ENCODE data around the gene DCLK1. TPM values are rescaled to one million over a fixed set of nuclear protein-coding genes. Genes with fewer than 3 reads are reported as not detected.
"Not testable (repeated sequence)": the region's sequence is repeated elsewhere in the genome, so short reads cannot be mapped to it uniquely, and the experiment has no call there.

The DCLK1 gene
- total RNA-seq, 1 donor from 2014 or later = 19.3 TPM

DNA sequence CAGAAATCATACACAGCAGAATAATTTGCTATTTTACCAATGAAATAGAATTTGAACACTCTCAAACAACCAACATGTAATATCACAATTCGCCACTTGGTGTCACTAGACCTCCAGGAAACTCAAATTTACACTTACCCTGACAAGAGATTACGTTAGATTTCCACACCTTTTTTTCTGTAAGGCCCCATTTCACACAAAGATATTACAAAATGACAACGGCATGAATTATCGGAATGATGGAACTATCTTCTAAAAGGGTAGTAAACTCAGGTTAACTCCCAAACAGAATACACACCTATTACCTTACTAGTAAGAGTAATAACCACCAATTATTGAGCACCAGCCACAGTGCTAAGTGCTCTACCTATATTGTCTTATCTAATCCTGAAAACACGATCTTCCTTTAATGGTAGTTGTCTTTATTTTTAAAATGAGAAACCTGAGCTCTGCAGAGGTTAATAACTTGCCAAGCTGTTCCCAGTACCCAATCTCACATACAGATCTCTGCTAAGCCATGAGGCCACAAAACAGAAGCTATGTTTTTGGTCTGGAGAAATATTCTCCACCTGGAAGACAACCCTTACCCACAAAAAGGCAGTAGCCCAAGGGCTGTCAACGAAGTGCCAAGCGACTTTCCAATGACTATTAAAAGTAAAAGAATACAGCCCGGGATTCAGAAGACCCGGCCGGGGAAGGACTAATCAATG lies 152.4 kb downstream of the DCLK1 start:
- ATAC-seq (peak; percentile 40), DNase-seq (ENCODE audit: missing footprints) (no peak)
- intact Hi-C loops (cut with DNase I) = loop anchor here (1.0 kb wide), 1 partner anchor 297 kb away; no protein-coding TSS in a partner anchor

DNA sequence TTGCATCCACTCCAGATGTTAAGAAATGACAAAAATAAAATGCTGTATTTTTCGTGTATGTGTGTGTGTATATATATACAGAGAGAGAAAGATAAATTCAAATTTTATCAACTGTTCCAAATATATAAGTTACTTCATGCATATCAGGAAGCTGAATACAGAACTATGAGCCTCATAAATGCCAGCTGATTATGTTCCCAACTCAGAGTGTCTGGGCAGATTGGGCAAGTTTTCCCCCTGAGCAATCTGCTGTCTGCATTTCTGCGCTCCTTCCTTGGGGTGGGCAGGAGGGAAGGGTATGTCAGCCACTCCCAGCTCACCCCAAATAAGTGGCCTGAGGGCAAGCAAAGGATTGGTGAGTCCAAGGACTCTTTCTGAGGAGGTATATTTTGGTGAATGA lies 154.1 kb downstream of the DCLK1 start:
- ATAC-seq = no peak
- intact Hi-C loops (cut with DNase I) = no loop called here

DNA sequence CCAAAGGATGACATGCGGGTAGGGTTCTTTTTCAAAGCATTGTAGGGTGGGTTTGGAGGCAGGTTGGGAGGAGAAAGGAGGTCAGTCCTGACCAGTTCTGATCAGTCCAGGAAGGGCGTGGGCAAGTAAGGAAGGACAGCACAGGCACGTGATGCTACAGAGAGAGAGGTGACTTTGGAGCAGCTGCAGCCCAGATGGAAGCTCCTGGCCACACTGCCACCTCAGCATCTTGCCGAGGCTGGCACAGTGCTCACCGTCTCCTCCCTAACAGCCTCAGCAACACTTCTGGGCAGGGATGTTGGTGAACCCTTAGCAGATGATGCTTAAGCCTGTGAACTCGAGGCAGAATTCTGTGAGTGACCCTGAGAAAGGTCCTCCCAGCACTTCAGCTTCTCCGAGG lies 155.1 kb downstream of the DCLK1 start:
- intact Hi-C loops (cut with DNase I) = no loop called here
- no peak for ATAC-seq
- no peak for DNase-seq (ENCODE audit: missing footprints)

More for the DNA sequence above, 154.1 kb downstream of the DCLK1 start:
- DNase-seq (ENCODE audit: missing footprints) = no peak

DNA sequence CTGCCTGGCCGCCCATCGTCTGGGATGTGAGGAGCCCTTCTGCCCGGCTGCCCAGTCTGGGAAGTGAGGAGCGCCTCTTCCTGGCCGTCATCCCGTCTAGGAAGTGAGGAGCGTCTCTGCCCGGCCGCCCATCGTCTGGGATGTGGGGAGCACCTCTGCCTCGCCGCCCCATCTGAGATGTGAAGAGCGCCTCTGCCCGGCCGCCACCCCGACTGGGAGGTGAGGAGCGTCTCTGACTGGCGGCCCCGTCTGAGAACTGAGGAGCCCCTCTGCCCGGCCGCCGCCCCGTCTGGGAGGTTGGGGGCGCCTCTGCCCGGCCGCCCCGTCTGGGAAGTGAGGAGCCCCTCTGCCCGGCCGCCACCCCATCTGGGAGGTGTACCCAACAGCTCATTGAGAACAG lies 164.2 kb downstream of the DCLK1 start:
- intact Hi-C loops (cut with DNase I); DNase-seq (ENCODE audit: missing footprints); ATAC-seq: not testable (repeated sequence)

DNA sequence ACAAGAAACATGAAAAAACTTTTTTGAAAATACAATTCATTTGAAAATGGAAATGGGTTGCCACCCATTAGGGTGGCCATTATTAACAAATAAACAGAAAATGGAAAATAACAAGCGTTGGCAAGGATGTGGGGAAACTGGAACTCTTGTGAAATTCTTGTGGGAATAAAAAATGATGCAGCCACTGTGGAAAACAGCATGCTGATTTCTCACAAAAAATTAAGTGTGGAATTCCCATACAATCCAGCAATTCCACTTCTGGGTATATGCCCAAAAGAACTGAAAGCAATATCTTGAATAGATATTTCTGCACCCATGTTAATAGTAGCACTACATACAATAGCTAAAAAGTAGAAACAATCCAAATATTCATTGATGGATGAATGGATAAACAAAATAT lies 165.2 kb downstream of the DCLK1 start:
- intact Hi-C loops (cut with DNase I) = no loop called here
- ATAC-seq (peak; percentile 53), DNase-seq (ENCODE audit: missing footprints) (no peak)

DNA sequence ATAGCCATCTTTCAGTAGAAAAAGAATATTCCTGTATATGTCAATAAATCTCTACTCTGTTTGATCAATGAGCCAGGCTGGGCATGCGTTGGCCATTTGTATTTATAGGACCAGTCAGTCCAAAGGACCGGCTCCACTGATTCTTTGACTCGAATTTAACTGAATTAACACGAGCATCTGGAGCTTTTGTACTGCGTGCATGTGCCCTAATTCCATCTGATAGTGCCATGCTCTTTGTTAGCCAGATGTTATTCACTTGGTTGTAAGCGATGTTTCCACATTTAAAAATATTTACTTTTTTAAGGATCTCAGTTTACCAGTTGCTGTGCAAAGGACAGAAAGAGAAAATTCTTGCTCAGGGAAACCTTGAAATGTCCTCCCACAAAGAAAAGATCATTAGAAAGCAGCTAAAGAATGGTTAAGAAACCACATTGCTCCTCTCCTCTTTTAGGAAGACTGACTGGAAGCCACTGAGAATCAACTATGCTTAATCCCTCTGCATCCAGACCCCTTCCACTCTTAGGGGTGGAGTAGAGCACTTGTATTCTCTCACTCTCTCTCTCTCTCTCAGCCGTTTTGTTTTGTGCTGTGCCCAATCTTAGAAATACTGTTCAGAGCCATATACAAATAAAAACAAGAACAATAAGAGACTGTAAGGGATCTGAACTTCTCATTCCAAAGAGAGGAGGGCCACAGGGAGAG lies 165.8 kb downstream of the DCLK1 start:
- no peak for DNase-seq (ENCODE audit: missing footprints)
- ATAC-seq = peak; percentile 30
- intact Hi-C loops (cut with DNase I) = no loop called here

DNA sequence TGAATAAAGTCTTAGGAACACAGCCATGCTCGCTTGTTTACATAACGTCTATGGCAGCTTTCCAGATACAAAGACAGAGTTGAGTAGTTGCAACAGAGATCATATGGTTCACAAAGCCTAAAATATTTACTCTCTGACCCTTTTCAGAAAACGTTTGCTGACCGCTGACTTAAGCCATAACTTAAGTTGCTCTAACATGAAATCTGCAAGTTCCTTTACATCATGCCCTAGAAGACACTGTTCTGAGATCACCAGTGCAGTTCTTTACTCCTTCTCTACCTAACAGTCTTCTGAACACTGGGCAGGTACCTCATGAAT lies 166.4 kb downstream of the DCLK1 start:
- ATAC-seq = no peak
- no peak for DNase-seq (ENCODE audit: missing footprints)
- intact Hi-C loops (cut with DNase I) = no loop called here

DNA sequence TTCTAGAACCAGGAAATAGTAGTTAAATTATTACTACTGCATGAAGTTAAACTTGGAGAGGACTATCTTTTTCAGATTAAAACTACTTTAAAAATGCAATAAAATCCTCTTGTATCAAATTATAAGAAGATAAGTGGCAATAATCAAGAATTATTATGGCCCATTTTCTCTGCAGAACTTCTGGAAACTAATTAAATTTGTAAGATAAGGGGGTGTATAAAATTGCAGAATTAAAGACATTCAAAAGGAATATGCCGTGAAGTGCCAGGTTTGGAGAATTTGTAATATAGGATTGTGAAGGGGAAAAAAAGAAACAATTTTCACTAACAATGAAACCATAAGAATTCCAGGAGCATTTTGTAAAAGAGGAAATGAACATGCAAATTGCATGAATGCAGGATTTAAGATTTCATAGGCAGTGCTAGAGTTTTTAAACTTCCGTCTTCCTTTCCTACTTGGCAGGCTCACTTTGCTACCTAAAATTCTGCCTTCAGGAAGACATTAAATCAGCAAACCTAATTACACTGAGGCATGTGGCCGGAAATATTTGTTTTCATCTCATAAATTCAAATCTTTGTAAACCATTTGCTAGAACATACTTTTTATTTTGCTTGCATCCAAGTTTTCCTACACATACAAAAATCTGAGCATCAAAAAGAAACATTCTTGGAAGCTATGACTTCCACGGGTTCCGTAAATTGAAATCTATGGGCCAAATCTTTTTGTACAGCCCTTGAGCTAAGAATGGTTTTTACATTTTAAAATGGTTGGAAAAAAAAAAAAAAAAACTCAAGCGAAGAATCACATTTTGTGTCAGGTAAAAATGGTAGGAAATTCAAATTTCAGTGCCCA lies 166.9 kb downstream of the DCLK1 start:
- DNase-seq (ENCODE audit: missing footprints) (no peak), ATAC-seq (no peak)
- intact Hi-C loops (cut with DNase I) = no loop called here

DNA sequence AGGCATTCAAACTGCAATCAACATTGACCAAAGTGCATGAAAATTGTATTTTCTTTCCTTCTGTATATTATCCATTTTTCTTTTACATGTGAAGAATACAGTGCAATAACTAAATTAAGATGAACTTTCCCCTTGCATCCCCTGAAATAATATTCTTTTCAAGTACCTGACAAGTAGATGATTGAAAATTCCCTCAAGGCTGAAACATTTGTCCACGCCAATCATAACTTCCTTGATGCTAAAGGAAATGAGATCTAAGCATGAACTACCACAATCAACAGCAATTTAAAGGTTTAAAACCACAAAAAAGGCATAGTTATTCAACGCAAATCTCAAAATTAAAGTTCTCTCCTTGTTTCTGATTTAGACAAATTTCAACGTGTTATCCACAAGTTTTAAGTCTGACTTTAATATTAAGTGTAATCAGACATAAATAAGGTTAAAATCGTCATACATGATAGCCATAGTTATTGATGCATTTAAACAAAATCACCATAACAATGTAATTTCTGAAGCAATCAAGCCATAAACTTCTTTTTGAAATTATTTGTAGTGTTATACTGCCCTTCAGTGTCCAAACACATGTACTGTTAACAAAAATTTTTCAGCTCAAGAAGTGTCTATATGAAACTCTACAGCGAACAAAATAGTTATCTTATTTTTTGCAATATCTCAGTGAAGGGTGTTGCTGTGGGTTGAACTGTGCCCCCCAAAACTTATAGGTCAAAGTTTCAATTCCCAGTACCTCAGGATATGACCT lies 169.5 kb downstream of the DCLK1 start:
- ATAC-seq (no peak), DNase-seq (ENCODE audit: missing footprints) (no peak)
- intact Hi-C loops (cut with DNase I) = no loop called here

DNA sequence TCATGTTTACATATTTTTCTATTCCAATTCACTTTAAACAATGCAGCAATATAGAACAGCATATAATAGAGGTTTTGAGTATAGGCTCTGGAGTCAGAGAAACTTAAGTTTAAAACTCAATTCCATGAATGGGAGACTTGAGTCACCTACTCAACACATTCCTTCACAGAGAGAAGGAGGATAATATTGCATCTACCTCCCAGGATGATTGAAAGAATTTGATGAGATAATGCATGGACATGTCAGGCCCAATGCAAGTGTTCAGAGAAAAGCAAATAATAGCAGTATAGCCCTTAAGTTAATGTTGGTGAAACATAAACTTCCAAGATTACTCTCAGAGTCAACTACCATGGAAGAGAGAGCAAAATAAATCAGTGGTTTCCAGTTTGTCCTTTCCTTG lies 170.2 kb downstream of the DCLK1 start:
- intact Hi-C loops (cut with DNase I) = no loop called here
- DNase-seq (ENCODE audit: missing footprints) (no peak), ATAC-seq (no peak)

DNA sequence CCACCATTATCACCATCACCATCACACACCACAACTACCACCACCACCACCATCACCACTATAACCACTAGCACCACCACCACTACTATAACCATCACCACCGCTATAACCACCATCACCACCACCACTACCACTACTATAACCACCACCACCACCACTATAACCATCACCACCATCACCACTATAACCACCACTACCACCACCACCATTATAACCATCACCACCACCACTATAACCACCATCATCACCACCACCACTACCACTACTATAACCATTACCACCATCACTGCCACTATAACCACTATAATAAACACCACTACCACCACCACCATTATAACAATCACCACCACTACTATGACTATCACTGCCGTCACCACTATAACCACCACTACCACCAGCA lies 173.2 kb downstream of the DCLK1 start:
- intact Hi-C loops (cut with DNase I) = loop anchor here (2.0 to 10.0 kb wide), 3 partner anchors 143 to 326 kb away; no protein-coding TSS in a partner anchor
- ATAC-seq (no peak), DNase-seq (ENCODE audit: missing footprints) (no peak)

DNA sequence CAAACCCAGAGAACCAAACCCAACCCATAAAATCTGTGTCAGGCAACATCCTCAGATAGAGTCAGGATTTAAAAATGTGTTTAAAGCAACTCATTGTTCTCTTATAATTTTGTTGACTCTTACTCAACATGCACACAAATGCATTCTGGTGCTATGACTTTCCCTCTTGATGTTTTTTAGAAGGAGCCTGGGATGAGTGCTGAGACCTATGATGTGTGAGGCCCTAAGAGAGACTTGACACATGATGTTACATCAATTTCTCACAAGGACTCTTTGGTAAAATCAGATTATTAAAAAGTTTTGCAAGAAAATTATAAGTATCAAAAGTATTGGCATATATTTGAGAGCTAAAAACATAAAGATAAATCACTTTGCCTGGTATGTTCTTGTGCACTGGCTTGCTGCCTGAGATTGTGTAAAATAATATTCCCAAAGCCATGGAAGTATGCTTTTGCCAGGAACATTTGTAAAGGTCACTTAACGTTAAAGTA lies 173.9 kb downstream of the DCLK1 start:
- DNase-seq (ENCODE audit: missing footprints) = no peak
- intact Hi-C loops (cut with DNase I) = loop anchor here (2.0 to 10.0 kb wide), 3 partner anchors 142 to 325 kb away; no protein-coding TSS in a partner anchor
- peak; percentile 30 for ATAC-seq

DNA sequence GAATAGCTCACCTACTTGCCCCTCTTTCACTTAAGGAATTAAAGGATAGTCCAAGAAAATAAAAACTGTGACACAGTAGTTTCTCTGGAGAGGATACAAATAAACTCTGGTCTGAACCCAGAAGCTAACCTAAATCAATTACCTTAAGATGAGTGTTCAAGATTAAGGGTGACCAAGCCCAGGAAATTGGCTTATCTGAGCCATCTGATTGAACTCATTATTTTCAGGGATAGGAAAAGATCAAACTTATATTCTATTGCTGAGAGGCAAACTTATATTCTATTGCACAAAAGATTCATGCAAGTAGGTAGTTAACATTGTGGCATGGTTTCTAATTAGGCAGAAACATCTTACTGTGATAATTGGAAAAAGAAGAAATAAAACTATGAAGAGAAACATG lies 175.1 kb downstream of the DCLK1 start:
- no peak for ATAC-seq
- intact Hi-C loops (cut with DNase I) = loop anchor here (2.0 to 10.0 kb wide), 3 partner anchors 141 to 324 kb away; no protein-coding TSS in a partner anchor
- DNase-seq (ENCODE audit: missing footprints) = no peak

DNA sequence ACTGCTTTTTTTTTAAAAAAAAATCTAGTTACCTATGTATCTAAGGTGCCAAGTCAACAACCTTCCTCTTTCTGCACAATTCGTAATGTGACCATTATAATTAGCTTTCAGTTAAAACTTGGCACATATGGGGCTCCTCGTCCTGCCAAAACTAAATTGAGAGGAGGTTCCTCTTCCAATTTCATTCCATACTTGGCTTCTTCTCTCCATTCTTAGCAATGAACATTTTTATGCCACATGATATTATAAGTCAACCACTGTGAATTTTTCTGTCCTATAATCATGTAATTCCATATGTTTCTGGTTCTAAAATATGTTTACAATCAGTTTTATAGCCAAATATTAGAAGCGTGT lies 177.0 kb downstream of the DCLK1 start:
- ATAC-seq (no peak), DNase-seq (ENCODE audit: missing footprints) (no peak)
- intact Hi-C loops (cut with DNase I) = loop anchor here (5.0 to 10.0 kb wide), 2 partner anchors 77 to 139 kb away; no protein-coding TSS in a partner anchor

DNA sequence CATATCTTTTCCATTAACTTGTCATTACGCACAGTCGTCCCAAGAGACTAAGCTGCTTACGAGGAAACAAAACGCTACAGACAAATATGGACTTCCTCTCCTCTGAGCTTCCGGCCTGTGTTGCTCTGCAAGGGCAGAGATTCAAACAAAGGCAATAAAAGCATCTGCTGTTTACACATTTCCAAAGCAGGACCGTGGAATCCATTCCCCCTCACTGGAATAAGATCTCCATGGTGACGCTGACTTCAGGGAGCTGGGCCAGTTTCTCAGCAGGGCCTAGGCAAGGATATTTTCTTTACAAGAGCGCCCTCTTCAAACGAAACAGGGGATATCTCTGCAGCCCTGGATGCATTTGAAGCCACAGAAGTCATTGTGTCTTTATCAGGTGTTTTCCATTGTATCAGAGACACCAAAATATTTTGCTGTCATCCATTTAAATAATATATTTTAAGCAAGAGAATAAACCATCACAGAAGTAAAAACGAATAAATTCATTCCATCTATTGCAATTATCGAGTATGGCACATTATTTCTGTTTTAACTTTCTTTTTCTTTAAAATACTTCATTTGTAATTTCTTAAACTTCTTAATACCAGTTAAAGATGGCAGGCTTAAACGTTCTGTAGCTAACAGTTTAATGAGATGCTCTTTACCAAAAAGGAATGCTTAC lies 177.5 kb downstream of the DCLK1 start:
- intact Hi-C loops (cut with DNase I) = loop anchor here (5.0 to 10.0 kb wide), 2 partner anchors 76 to 139 kb away; no protein-coding TSS in a partner anchor
- DNase-seq (ENCODE audit: missing footprints) (peak; percentile 78), ATAC-seq (peak; percentile 90)

DNA sequence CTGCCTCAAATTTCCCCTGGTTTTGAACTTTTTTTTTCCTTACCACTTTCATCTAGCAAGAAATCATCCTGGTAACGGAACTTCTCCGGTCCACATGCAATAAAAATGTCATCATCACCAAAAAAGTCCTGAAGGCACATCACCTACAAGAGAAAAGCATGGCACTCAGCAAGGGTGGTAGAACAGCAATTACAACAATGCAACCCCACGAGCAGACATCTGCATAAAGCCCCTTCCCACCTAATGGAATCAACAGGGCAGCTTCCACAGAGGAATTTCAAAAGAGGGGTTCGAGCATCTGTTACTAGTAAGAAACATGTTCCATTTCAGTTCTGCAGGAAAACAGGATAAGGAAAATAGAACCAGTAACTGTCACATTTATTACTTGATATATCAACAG lies 183.9 kb downstream of the DCLK1 start:
- DNase-seq (ENCODE audit: missing footprints) (no peak), ATAC-seq (no peak)
- intact Hi-C loops (cut with DNase I) = no loop called here

DNA sequence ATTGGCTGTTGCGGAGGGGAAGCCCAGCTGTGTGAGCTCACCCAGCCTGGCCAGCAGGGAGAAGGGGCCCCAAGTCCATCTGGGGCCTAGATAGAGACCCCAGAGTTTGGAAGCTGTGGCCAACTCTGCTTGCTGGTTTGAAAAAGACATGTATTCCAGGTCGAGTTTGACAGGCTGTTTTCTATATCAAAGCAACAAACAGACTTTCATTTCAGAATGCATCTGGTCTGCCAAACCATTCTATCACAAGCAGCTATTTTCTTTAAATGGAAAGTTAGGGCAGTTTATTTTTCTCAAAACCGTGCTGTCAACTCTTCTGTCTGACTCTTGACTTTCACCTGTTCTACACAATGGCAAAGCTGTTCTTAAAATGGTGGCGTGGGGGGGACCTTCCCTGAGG lies 185.8 kb downstream of the DCLK1 start:
- intact Hi-C loops (cut with DNase I) = no loop called here
- no peak for DNase-seq (ENCODE audit: missing footprints)
- no peak for ATAC-seq

DNA sequence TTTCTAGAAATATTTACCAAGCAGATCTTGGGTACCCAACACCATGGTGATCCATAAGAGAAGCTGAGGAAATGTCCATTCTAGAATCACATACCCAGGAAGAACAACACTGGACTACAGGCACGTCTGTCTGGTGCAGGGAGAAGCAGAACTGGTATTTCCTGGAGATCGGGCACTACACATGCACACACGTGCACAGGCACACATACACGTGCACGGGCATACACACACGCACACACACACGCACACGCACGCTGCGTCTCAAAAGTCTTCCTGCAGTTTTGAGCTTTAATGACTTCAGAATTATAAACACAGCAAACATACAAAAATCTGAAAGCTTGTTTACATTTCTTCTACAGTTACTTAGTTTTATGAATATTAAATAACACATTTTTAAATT lies 189.8 kb downstream of the DCLK1 start:
- intact Hi-C loops (cut with DNase I) = no loop called here
- DNase-seq (ENCODE audit: missing footprints) (no peak), ATAC-seq (no peak)

All from Right ventricle myocardium inferior (tissue), 1 donor.